GM13976 (cell line): ENCODE results near the gene CAMK4.

Experiments used
- DNase-seq: peaks from one replicate; pipeline ENCODE4 v3.0.0; 2012; ENCODE audit warnings: low spot score
- in situ Hi-C: fragments of 300-500 bp; cut with MboI; formaldehyde crosslinking; loops from one replicate; pipeline ENCODE4 v1.12.0; 2022; ENCODE audit warnings: low sequenced_read_pairs, mixed read lengths, inconsistent platforms; ENCODE audit not compliant: unreplicated experiment
- TF ChIP-seq, protein P1 (sequence below): IDR thresholded peaks from 2 replicates; pipeline ENCODE4 v1.5.1; 2012; ENCODE audit warnings: borderline replicate concordance, mild to moderate bottlenecking; ENCODE audit not compliant: insufficient read depth; ENCODE audit errors: extremely low read depth, missing control alignments, control extremely low read depth

The CAMK4 gene

DNA sequence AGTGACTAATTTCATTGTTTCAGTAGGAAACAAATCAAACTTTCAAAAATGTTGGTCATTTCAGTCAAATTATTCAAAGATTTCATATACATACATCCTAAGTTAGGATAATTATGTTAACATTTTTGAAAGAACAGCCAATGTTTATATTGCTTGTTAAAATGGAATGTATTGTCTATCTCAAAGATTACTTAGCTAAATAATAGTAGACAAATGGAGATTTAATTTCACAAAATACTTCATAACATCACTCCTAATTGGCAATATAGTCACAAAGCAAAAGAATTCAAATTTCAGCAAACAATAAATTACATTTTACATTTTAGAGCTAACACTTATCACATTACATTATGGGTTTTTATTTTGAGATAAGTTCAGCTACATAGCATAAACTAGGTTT, 262.7 kb downstream of the CAMK4 start:
- in situ Hi-C loops = loop anchor here (25.0 kb wide), 1 partner anchor 725 kb away; no protein-coding TSS in a partner anchor
- TF ChIP-seq, protein P1, sequence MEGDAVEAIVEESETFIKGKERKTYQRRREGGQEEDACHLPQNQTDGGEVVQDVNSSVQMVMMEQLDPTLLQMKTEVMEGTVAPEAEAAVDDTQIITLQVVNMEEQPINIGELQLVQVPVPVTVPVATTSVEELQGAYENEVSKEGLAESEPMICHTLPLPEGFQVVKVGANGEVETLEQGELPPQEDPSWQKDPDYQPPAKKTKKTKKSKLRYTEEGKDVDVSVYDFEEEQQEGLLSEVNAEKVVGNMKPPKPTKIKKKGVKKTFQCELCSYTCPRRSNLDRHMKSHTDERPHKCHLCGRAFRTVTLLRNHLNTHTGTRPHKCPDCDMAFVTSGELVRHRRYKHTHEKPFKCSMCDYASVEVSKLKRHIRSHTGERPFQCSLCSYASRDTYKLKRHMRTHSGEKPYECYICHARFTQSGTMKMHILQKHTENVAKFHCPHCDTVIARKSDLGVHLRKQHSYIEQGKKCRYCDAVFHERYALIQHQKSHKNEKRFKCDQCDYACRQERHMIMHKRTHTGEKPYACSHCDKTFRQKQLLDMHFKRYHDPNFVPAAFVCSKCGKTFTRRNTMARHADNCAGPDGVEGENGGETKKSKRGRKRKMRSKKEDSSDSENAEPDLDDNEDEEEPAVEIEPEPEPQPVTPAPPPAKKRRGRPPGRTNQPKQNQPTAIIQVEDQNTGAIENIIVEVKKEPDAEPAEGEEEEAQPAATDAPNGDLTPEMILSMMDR = no peak
- no peak for DNase-seq

- TF ChIP-seq, protein P1 = no peak
- in situ Hi-C loops = loop anchor here (25.0 kb wide), 1 partner anchor 726 kb away; no protein-coding TSS in a partner anchor
- no peak for DNase-seq
Observed at GRCh38 chr5:111488353-111488752, 264.2 kb downstream of the CAMK4 start.

DNA sequence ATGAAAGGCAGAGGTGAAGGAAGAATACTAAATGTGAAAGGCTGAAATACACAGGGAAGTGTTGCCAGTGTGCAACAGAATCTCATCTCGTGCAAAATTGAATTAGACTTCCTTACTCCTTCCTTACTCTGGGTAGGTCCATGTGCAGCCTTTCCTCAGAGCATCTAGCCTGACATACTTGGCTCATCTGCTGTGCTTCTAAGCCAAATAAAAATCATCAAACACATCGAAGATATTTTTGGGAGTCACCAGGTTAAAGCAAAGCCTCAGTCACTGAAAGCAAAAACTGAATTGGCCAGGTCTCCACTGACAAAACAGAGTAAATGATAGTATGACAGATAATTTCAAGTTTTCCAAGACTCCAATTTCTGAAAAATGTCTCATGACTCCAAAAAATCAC, 268.8 kb downstream of the CAMK4 start:
- in situ Hi-C loops = loop anchor here (25.0 kb wide), 1 partner anchor 731 kb away; no protein-coding TSS in a partner anchor
- no peak for DNase-seq
- TF ChIP-seq, protein P1 = no peak

GRCh38 chr5:111494355-111494999, 270.3 kb downstream of the CAMK4 start:
- TF ChIP-seq, protein P1 = no peak
- no peak for DNase-seq
- in situ Hi-C loops = loop anchor here (25.0 kb wide), 1 partner anchor 732 kb away; no protein-coding TSS in a partner anchor

DNA sequence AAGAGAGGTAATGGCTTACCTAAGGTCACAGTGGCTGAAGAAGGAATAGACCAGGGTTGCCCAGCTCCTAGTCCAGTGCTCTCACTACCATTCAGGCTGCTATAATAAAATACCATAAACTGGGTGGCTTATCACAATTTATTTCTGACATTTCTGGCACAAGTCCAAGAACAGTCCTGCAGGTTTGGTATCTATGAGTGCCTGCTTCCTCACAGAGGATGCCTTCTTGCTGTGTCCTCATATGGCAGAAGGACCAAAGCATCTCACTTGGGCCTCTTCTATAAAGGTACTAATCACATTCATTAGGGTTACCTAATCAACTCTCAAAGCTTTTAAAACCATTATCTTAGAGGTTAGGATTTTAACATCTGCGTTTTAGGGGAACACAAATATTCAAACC, 271.0 kb downstream of the CAMK4 start:
- TF ChIP-seq, protein P1 = no peak
- DNase-seq = no peak
- in situ Hi-C loops = loop anchor here (25.0 kb wide), 1 partner anchor 733 kb away; no protein-coding TSS in a partner anchor

DNA sequence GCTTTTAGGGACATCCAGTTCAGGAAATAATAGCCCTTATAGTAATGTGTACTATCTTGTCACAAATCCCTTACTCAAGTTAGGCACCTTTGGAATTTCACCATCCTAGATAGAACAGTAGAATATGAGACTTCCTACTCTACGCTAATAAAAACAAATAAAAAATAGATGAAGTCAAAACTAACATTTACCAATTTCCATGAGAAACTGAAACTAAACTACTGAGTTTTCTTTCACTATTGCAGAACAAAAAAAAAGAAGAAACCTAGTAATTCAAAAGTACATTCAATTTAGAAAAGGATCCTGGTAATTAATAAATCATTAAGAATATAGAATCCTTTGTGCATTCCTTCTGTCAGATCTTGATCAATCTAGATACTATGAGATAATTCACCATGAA, 274.2 kb downstream of the CAMK4 start:
- DNase-seq = no peak
- TF ChIP-seq, protein P1 = no peak
- in situ Hi-C loops = loop anchor here (25.0 kb wide), 1 partner anchor 736 kb away; no protein-coding TSS in a partner anchor
